ENCODE data around the gene ATG4C. TPM values are rescaled to one million over a fixed set of nuclear protein-coding genes. Genes with fewer than 3 reads are reported as not detected.

ATG4C gene
- total RNA-seq, 1 experiment from 2014 or later, result 13.8 TPM

DNA sequence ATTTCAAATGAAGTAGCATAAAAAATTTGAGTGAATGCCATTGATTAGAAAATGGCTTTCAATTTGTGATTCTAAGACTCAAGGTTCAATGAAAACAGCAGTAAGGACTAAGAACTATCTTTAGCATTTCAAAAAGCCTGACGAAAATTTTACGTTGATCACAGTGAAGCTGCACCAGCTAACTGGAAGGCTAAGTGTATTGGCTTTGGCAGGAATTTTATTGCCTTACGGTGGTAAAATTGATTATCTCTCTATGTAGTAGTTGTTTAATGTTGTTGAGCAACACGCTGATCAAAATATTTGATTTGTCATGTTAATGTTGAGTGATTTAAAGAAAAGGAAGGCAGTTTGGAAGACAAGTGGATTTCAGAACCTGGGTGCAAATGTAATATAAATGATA, 49.6 kb downstream of the ATG4C start:
- POLR2A ChIA-PET (ENCODE audit: unreplicated experiment), result no interaction called here
- H2AFZ ChIP-seq, result no peak overlapping the region
- H3K36me3 ChIP-seq (ENCODE audit: low read depth), result no peaks in the 10 kb centered on the region
- no peaks in the 10 kb centered on the region for H3K27me3 ChIP-seq (ENCODE audit: insufficient read depth, low read depth)
- no peak for TF ChIP-seq EZH2 (IDR thresholded peaks at IDR 0.05; ENCODE audit: low read depth)
- TF ChIP-seq, protein P1, sequence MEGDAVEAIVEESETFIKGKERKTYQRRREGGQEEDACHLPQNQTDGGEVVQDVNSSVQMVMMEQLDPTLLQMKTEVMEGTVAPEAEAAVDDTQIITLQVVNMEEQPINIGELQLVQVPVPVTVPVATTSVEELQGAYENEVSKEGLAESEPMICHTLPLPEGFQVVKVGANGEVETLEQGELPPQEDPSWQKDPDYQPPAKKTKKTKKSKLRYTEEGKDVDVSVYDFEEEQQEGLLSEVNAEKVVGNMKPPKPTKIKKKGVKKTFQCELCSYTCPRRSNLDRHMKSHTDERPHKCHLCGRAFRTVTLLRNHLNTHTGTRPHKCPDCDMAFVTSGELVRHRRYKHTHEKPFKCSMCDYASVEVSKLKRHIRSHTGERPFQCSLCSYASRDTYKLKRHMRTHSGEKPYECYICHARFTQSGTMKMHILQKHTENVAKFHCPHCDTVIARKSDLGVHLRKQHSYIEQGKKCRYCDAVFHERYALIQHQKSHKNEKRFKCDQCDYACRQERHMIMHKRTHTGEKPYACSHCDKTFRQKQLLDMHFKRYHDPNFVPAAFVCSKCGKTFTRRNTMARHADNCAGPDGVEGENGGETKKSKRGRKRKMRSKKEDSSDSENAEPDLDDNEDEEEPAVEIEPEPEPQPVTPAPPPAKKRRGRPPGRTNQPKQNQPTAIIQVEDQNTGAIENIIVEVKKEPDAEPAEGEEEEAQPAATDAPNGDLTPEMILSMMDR (conservative IDR thresholded peaks at IDR 0.05), result no peak
- no peaks in the 10 kb centered on the region for H4K20me1 ChIP-seq (ENCODE audit: insufficient read depth)
- H3K4me1 ChIP-seq (replicated peaks; ENCODE audit: insufficient read depth), result no peaks in the 10 kb centered on the region
- H3K9me3 ChIP-seq (ENCODE audit: insufficient read depth, low read depth), result no peaks in the 10 kb centered on the region
- no TSS peak for BruUV-seq (replicated peaks)
- H3K79me2 ChIP-seq (ENCODE audit: low read depth), result no peaks in the 10 kb centered on the region
- H3K9me2 ChIP-seq (ENCODE audit: insufficient read depth), result no peaks in the 10 kb centered on the region
- intact Hi-C loops (cut with micrococcal nuclease; ENCODE audit: unreplicated experiment), result no loop called here
- no peak overlapping the region for H3K27ac ChIP-seq
- no peak overlapping the region for H3K4me2 ChIP-seq
- H3F3A ChIP-seq (ENCODE audit: insufficient read depth, low read depth), result no peaks in the 10 kb centered on the region
- no peak overlapping the region for H3K4me3 ChIP-seq
- CTCF ChIA-PET, result no interaction called here
- no peak for DNase-seq

GRCh38 chr1:62834400-62834961, 50.5 kb downstream of the ATG4C start:
- DNase-seq, result no peak
- no peak overlapping the region for H3K4me3 ChIP-seq
- BruUV-seq (replicated peaks), result no TSS peak
- no peaks in the 10 kb centered on the region for H3K36me3 ChIP-seq (ENCODE audit: low read depth)
- no peak overlapping the region for H3K27ac ChIP-seq
- H3K4me1 ChIP-seq (replicated peaks; ENCODE audit: insufficient read depth), result no peaks in the 10 kb centered on the region
- no peaks in the 10 kb centered on the region for H3K9me2 ChIP-seq (ENCODE audit: insufficient read depth)
- ChIA-PET CTCF (interaction anchor here (0.6 kb wide), 2 partner anchors 11 to 703 kb away, joined by 3 to 4 read pairs; no protein-coding TSS in a partner anchor), POLR2A (ENCODE audit: unreplicated experiment) (no interaction called here)
- intact Hi-C loops (cut with micrococcal nuclease; ENCODE audit: unreplicated experiment), result no loop called here
- no peaks in the 10 kb centered on the region for H4K20me1 ChIP-seq (ENCODE audit: insufficient read depth)
- H3K9me3 ChIP-seq (ENCODE audit: insufficient read depth, low read depth), result no peaks in the 10 kb centered on the region
- H2AFZ ChIP-seq, result no peak overlapping the region
- no peaks in the 10 kb centered on the region for H3K27me3 ChIP-seq (ENCODE audit: insufficient read depth, low read depth)
- TF ChIP-seq, protein P1 (conservative IDR thresholded peaks at IDR 0.05), result no peak
- no peak for TF ChIP-seq EZH2 (IDR thresholded peaks at IDR 0.05; ENCODE audit: low read depth)
- H3K79me2 ChIP-seq (ENCODE audit: low read depth), result no peaks in the 10 kb centered on the region
- H3F3A ChIP-seq (ENCODE audit: insufficient read depth, low read depth), result no peaks in the 10 kb centered on the region
- no peak overlapping the region for H3K4me2 ChIP-seq

- no peak for TF ChIP-seq EZH2 (IDR thresholded peaks at IDR 0.05; ENCODE audit: low read depth)
- TF ChIP-seq, protein P1 (conservative IDR thresholded peaks at IDR 0.05), result no peak
- H3K4me3 ChIP-seq, result no peak overlapping the region
- BruUV-seq (replicated peaks), result no TSS peak
- H3K27me3 ChIP-seq (ENCODE audit: insufficient read depth, low read depth), result no peaks in the 10 kb centered on the region
- no peaks in the 10 kb centered on the region for H3K4me1 ChIP-seq (replicated peaks; ENCODE audit: insufficient read depth)
- CTCF ChIA-PET, result no interaction called here
- H3K36me3 ChIP-seq (ENCODE audit: low read depth), result no peaks in the 10 kb centered on the region
- no peaks in the 10 kb centered on the region for H3K79me2 ChIP-seq (ENCODE audit: low read depth)
- intact Hi-C loops (cut with micrococcal nuclease; ENCODE audit: unreplicated experiment), result no loop called here
- no peak overlapping the region for H2AFZ ChIP-seq
- H3K4me2 ChIP-seq, result no peak overlapping the region
- H3F3A ChIP-seq (ENCODE audit: insufficient read depth, low read depth), result no peaks in the 10 kb centered on the region
- no peaks in the 10 kb centered on the region for H3K9me3 ChIP-seq (ENCODE audit: insufficient read depth, low read depth)
- H3K9me2 ChIP-seq (ENCODE audit: insufficient read depth), result no peaks in the 10 kb centered on the region
- no peaks in the 10 kb centered on the region for H4K20me1 ChIP-seq (ENCODE audit: insufficient read depth)
- POLR2A ChIA-PET (ENCODE audit: unreplicated experiment), result no interaction called here
- DNase-seq, result no peak
- no peak overlapping the region for H3K27ac ChIP-seq
These were observed 53.1 kb downstream of the ATG4C start for GRCh38 chr1:62836856-62837540.

Data from PC-9 (cell line).